Uterus (tissue), 4 donors: ENCODE measurements around the gene SZT2. TPM values are rescaled to one million over a fixed set of nuclear protein-coding genes. Genes with fewer than 3 reads are reported as not detected.

Source experiments
- DNase-seq, 2 donors: peaks; one replicate each; pipeline ENCODE4 v3.0.0-alpha.2; 2019 to 2020
- H3K27ac ChIP-seq, 2 donors: fragments of 200-600 bp; sonication (generic); 1 replicate in 1 of 2; 2 replicates in 1 of 2; pipeline ENCODE4 v1.5.1; 2016 to 2018
- H3K27me3 ChIP-seq, 2 donors: fragments of 200-600 bp; sonication (generic); one replicate each; pipeline ENCODE4 v1.5.1; 2018 to 2019; ENCODE audit warnings: control low read depth in 1 of 2
- H3K36me3 ChIP-seq, 2 donors: fragments of 200-600 bp; sonication (generic); one replicate each; pipeline ENCODE4 v1.5.1; 2019; ENCODE audit warnings: control low read depth in 1 of 2
- H3K4me1 ChIP-seq, 2 donors: fragments of 200-600 bp; sonication (generic); one replicate each; pipeline ENCODE4 v1.5.1; 2018 to 2019; ENCODE audit warnings: control low read depth in 1 of 2
- H3K4me3 ChIP-seq, 2 donors: fragments of 200-600 bp; sonication (generic); 1 replicate in 1 of 2; 2 replicates in 1 of 2; pipeline ENCODE4 v1.5.1; 2018 to 2019; ENCODE audit warnings: mild to moderate bottlenecking in 1 of 2
- H3K9me3 ChIP-seq, 2 donors: fragments of 200-600 bp; sonication (generic); one replicate each; pipeline ENCODE4 v1.5.1; 2019; ENCODE audit warnings: control low read depth in 1 of 2
- CTCF ChIP-seq, 4 experiments: fragments of 200-600 bp in 2 of 4; fragments of 450-650 bp in 2 of 4; sonication (generic) in 2 of 4; IDR thresholded peaks; one replicate each; pipeline ENCODE4 v1.5.1; 2016 to 2019; ENCODE audit warnings: antibody characterized with exemption in 4 of 4, mild to moderate bottlenecking in 2 of 4, moderate library complexity in 1 of 4
- POLR2A ChIP-seq, 2 donors: fragments of 450-650 bp; IDR thresholded peaks; one replicate each; pipeline ENCODE4 v1.6.1; 2016; ENCODE audit warnings: antibody characterized with exemption in 2 of 2, mild to moderate bottlenecking in 1 of 2, moderate library complexity in 1 of 2
- intact Hi-C: fragments of 100-400 bp; cut with DNase I; formaldehyde crosslinking; loops from one replicate; pipeline ENCODE4 v1.15.1; 2023; ENCODE audit warnings: low total_unique reads
- total RNA-seq, 4 donors: library from RNA; depleted of rRNA in 3 of 4; stranded (reverse); fragments of >200 nt in 3 of 4; gene quantifications; one replicate each; pipeline versions ENCODE4 v1.1.0 to v1.2.4, GENCODE V29; 2014 to 2023
- donor health status: DM: yes; HTN: yes; CAD: no.

Gene SZT2
- 100 to 1,000 TPM in 1 of 4 donors, 10 to 100 TPM in 3; 15.6 to 128 (median 31.0) TPM for total RNA-seq

DNA sequence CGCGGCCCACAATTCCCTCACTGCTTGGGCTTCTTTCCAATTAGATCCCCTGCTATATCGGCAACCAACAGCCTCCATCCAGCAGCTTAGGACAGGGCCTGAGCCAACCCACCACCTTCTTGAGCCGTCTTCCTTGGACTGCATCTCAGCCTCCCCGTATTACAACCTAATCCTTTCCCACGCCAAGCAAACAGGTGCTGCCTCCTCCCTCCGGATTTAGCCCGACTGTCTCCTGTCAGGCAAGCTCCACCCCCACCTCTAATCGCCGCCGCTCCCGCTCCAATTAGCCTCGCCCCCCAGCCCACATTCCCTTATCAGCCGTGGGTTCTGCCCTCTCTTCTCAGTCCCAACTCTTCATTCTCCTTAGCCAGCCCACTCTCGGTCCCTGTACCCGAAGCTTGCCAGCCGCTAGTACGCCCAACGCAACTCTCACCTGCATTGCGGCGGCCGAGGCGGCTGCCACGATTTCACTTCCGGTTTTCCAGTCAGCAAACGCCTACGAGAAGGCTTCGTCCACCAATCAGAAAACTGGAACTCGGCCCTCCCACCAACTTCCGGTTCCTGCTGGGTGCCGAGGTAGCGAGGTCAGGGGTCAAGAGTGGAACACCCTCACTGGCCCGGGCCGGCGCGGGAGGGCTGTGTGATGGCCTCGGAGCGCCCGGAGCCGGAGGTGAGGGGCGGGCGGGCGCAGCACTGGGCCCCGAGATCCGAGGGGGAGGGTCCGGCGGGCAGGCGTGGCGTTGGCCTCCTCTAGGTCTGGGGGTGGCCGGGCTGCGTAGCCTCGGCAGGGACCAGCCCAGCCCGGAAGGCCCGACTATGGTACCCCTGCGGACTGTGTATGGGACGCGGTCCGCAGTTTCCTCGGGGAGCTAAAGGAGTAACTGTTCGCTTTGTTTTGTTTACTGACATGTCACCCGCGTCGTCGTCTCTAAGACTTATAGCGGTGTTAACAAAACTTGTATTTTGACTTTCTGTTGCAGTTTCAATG is at the start of gene SZT2, which contains the start of gene MED8:
SZT2 (plus strand) TSS at position 574 of the 988 bp plus-strand sequence; CDS start at position 644, 70 bp downstream.
MED8 (minus strand) TSS at position 475 of the 988 bp plus-strand sequence; CDS start at position 439, 36 bp downstream.
- intact Hi-C loops: no loop called here
- peak; percentile 96 for DNase-seq
- Histone ChIP-seq H3K27me3 (no peaks in the 10 kb centered on the region), H3K9me3 (no peaks in the 10 kb centered on the region), H3K4me1 (peaks cover 0 to 17% of the 10 kb centered on the region in 2 donors), H3K27ac (peak within 1 kb of the TSS; percentile 74 to 86), H3K36me3 (no peaks in the 10 kb centered on the region), H3K4me3 (peak within 1 kb of the TSS; percentile 74 to 80)
- TF ChIP-seq POLR2A (IDR thresholded peaks at IDR 0.05) (peak; percentile 40 to 72), CTCF (IDR thresholded peaks at IDR 0.05) (no peak)

DNA sequence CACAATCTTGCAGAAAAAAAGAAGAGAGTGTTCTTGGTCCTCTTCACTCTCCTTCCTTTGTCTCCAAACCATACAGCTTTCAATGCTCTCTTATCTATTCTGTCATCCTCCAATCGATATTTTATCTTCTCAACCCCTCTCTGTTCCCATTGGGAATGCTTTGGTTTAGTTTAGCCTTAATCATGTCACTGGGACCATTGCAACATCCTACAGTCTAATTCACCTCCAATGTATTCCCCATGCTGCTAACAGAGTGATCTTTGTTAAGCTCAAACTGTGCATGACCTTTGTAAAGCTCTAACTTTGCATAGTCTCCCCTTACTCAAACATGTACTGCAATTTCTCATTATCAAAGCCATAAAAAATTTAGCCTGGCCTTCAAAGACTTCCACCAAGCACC is 49.1 kb upstream of the SZT2 start:
- intact Hi-C loops: no loop called here
- no peak for DNase-seq
- Histone ChIP-seq H3K27ac (no peak overlapping the region), H3K36me3 (no peaks in the 10 kb centered on the region), H3K27me3 (no peaks in the 10 kb centered on the region), H3K4me3 (no peak overlapping the region), H3K4me1 (no peaks in the 10 kb centered on the region), H3K9me3 (no peaks in the 10 kb centered on the region)
- TF ChIP-seq CTCF (IDR thresholded peaks at IDR 0.05): no peak
- TF ChIP-seq POLR2A (IDR thresholded peaks at IDR 0.05): no peak

DNA sequence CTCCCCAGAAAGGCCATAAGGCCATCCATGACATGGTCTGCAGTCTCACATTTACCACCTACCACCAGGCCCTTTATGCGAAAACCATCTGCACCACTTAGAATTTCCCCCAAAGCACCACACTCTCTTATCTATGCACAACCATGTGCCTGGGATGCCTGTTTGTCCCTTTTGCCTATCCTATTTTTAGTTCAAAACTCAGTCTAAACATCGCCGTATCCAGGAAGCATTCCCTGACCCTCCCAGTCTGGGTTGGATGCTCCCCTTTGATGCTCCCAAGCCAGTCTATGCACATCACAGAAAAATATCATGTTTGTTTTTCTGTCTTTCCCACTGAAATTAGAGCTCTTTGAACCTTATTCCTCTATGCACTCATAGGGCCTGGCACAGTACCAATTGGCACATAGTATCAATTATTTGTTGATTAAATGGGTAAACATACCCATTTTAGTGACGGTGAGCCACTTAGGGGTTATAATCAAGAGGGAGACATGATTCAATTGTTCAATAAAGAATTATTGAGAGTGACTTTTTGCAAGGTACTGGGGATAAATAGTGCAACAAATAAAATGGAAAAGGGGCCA is 45.3 kb upstream of the SZT2 start:
- no peak overlapping the region for H3K27ac ChIP-seq
- H3K4me1 ChIP-seq: no peaks in the 10 kb centered on the region
- intact Hi-C loops: no loop called here
- H3K9me3 ChIP-seq: no peaks in the 10 kb centered on the region
- no peak for DNase-seq
- no peak for TF ChIP-seq POLR2A (IDR thresholded peaks at IDR 0.05)
- no peaks in the 10 kb centered on the region for H3K36me3 ChIP-seq
- no peak overlapping the region for H3K4me3 ChIP-seq
- H3K27me3 ChIP-seq: no peaks in the 10 kb centered on the region

GRCh38 chr1:43345120-43345519 is 44.6 kb upstream of the SZT2 start:
- no peaks in the 10 kb centered on the region for H3K4me1 ChIP-seq
- H3K27me3 ChIP-seq: no peaks in the 10 kb centered on the region
- TF ChIP-seq CTCF (IDR thresholded peaks at IDR 0.05): no peak
- no peak for TF ChIP-seq POLR2A (IDR thresholded peaks at IDR 0.05)
- H3K27ac ChIP-seq: no peak overlapping the region
- no peaks in the 10 kb centered on the region for H3K36me3 ChIP-seq
- intact Hi-C loops: no loop called here
- H3K4me3 ChIP-seq: no peak overlapping the region
- DNase-seq: no peak
- no peaks in the 10 kb centered on the region for H3K9me3 ChIP-seq

DNA sequence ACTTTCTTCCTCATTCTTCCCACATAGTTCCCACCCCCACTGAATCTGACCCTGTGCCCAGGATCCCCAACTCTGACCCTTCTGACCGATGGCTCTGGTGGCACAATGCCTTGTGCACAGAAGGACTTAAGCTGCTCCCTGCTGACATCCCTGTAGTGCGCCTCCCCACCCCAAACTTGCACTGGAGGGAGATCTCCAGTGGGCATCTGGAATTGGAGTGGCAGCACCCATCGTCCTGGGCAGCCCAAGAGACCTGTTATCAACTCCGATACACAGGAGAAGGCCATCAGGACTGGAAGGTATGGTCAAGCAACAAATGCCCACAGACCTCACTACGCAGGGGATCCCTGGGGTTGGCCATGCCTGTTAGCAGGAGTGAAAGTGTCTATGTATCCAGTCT is 43.1 kb upstream of the SZT2 start:
- Histone ChIP-seq H3K4me1 (no peaks in the 10 kb centered on the region), H3K4me3 (no peak overlapping the region), H3K27ac (no peak overlapping the region), H3K27me3 (no peaks in the 10 kb centered on the region), H3K9me3 (no peaks in the 10 kb centered on the region), H3K36me3 (no peaks in the 10 kb centered on the region)
- intact Hi-C loops: no loop called here
- DNase-seq: no peak
- no peak for TF ChIP-seq CTCF (IDR thresholded peaks at IDR 0.05)
- no peak for TF ChIP-seq POLR2A (IDR thresholded peaks at IDR 0.05)
